ENCODE results near the gene CAMSAP3.

The CAMSAP3 gene

GRCh38 chr19:7579182-7579581, 16.5 kb upstream of the CAMSAP3 start:
- no peak for FAIRE-seq

GRCh38 chr19:7582446-7582845, 13.2 kb upstream of the CAMSAP3 start:
- FAIRE-seq = no peak

GRCh38 chr19:7589822-7590221, 5.8 kb upstream of the CAMSAP3 start:
- FAIRE-seq = no peak

- FAIRE-seq = no peak
Measured at GRCh38 chr19:7590256-7590655, 5.4 kb upstream of the CAMSAP3 start.

GRCh38 chr19:7596211-7596937, 711 bp downstream of the CAMSAP3 start:
- FAIRE-seq = no peak

- no peak for FAIRE-seq
Measured at GRCh38 chr19:7597689-7598088, 2.0 kb downstream of the CAMSAP3 start.

- FAIRE-seq = no peak
Measured at GRCh38 chr19:7598180-7598579, 2.5 kb downstream of the CAMSAP3 start.

GRCh38 chr19:7600721-7601120, 5.1 kb downstream of the CAMSAP3 start:
- FAIRE-seq = no peak

GRCh38 chr19:7602240-7602934, 6.7 kb downstream of the CAMSAP3 start:
- no peak for FAIRE-seq

GRCh38 chr19:7602935-7603497, 7.4 kb downstream of the CAMSAP3 start:
- FAIRE-seq = no peak

- FAIRE-seq = no peak
Measured at GRCh38 chr19:7603919-7604318, 8.3 kb downstream of the CAMSAP3 start.

GRCh38 chr19:7605490-7606222, 10.0 kb downstream of the CAMSAP3 start:
- no peak for FAIRE-seq

- FAIRE-seq = no peak
Measured at GRCh38 chr19:7606289-7606688, 10.6 kb downstream of the CAMSAP3 start.

GRCh38 chr19:7607212-7607873, 11.7 kb downstream of the CAMSAP3 start:
- FAIRE-seq = no peak

GRCh38 chr19:7607874-7608560, 12.4 kb downstream of the CAMSAP3 start:
- no peak for FAIRE-seq

GRCh38 chr19:7610491-7611240, 15.0 kb downstream of the CAMSAP3 start:
- FAIRE-seq = no peak

GRCh38 chr19:7611541-7612279, 16.0 kb downstream of the CAMSAP3 start:
- no peak for FAIRE-seq

- no peak for FAIRE-seq
Measured at GRCh38 chr19:7612282-7613274, 16.9 kb downstream of the CAMSAP3 start.

All from endometrium (tissue), 2 donors.